Sigmoid colon (tissue), 4 donors: Measurements from ENCODE around the gene ATF6B.

ENCODE experiments used
- CTCF ChIP-seq, 4 experiments: fragments of 450-650 bp in 3 of 4; fragments of 200-600 bp in 1 of 4; IDR thresholded peaks; one replicate each; pipeline ENCODE4 v1.5.1; 2016 to 2019; ENCODE audit warnings: antibody characterized with exemption in 4 of 4, mild to moderate bottlenecking in 3 of 4, moderate library complexity in 2 of 4
- POLR2AphosphoS5 ChIP-seq, 4 donors: sonication (generic); formaldehyde crosslinking; IDR thresholded peaks; one replicate each; pipeline ENCODE4 v1.6.1; 2017; ENCODE audit warnings: antibody characterized with exemption in 4 of 4

GRCh38 chr6:32114796-32115195 is 13.2 kb downstream of the ATF6B start:
- no peak for TF ChIP-seq POLR2AphosphoS5 (IDR thresholded peaks at IDR 0.05)
- no peak for TF ChIP-seq CTCF (IDR thresholded peaks at IDR 0.05)
